Mesenchymal stem cell (in vitro differentiated cells and primary cell): Measurements from ENCODE around the gene DNAJC5.

Experiments
- DNase-seq: peaks from one replicate; pipeline ENCODE4 v3.0.0-alpha.2; 2013
- H2AFZ ChIP-seq: one replicate; pipeline ENCODE4 v1.6.1; 2013; ENCODE audit warnings: low read depth, mild to moderate bottlenecking, control low read depth, inconsistent platforms, low read length, moderate library complexity
- H2AK5ac ChIP-seq: 2 replicates; pipeline ENCODE4 v1.6.1; 2013; ENCODE audit warnings: low read length, moderate library complexity, mild to moderate bottlenecking, inconsistent platforms; ENCODE audit not compliant: severe bottlenecking
- H2BK120ac ChIP-seq: one replicate; pipeline ENCODE4 v1.6.1; 2013; ENCODE audit warnings: low read depth, mild to moderate bottlenecking, inconsistent platforms, low read length, moderate library complexity
- H2BK12ac ChIP-seq, 2 experiments: one replicate each; pipeline ENCODE4 v1.6.1; 2013; ENCODE audit warnings: inconsistent platforms in 2 of 2, low read length in 2 of 2, mild to moderate bottlenecking in 2 of 2, moderate library complexity in 2 of 2, control low read depth in 1 of 2
- H2BK15ac ChIP-seq: one replicate; pipeline ENCODE4 v1.6.1; 2013; ENCODE audit warnings: mild to moderate bottlenecking, low read depth, inconsistent platforms; ENCODE audit not compliant: poor library complexity, severe bottlenecking
- H2BK5ac ChIP-seq: 2 replicates; pipeline ENCODE4 v1.6.1; 2013; ENCODE audit warnings: low read depth, mild to moderate bottlenecking, low read length, control low read depth, inconsistent platforms; ENCODE audit not compliant: poor library complexity, severe bottlenecking
- H3K14ac ChIP-seq, 2 experiments: one replicate each; pipeline ENCODE4 v1.6.1; 2013; ENCODE audit warnings: inconsistent platforms in 2 of 2, low read length in 2 of 2, control low read depth in 1 of 2, mild to moderate bottlenecking in 1 of 2, moderate library complexity in 1 of 2
- H3K18ac ChIP-seq, 2 experiments: one replicate each; pipeline ENCODE4 v1.6.1; 2013; ENCODE audit warnings: inconsistent platforms in 2 of 2, low read length in 2 of 2, control low read depth in 1 of 2, low read depth in 1 of 2, mild to moderate bottlenecking in 1 of 2
- H3K23ac ChIP-seq, 2 experiments: one replicate each; pipeline ENCODE4 v1.6.1; 2013; ENCODE audit warnings: inconsistent platforms in 2 of 2, low read length in 2 of 2, mild to moderate bottlenecking in 2 of 2, moderate library complexity in 2 of 2, control low read depth in 1 of 2
- H3K27ac ChIP-seq: 2 replicates; pipeline ENCODE4 v1.5.1; 2013; ENCODE audit warnings: mild to moderate bottlenecking, moderate library complexity, low read length, control low read depth, inconsistent platforms; ENCODE audit not compliant: poor library complexity, severe bottlenecking
- H3K27me3 ChIP-seq, 2 experiments: 2 replicates each; pipeline versions ENCODE4 v1.6.1 to v1.7.0; 2013; ENCODE audit warnings: low read length in 2 of 2, mild to moderate bottlenecking in 2 of 2, moderate library complexity in 2 of 2, control low read depth in 1 of 2, inconsistent platforms in 1 of 2; ENCODE audit not compliant: control insufficient read depth in 1 of 2, insufficient read depth in 1 of 2
- H3K36me3 ChIP-seq, 2 experiments: 2 replicates each; pipeline versions ENCODE4 v1.6.1 to v1.7.0; 2013; ENCODE audit warnings: low read length in 2 of 2, control low read depth in 1 of 2, inconsistent platforms in 1 of 2, low read depth in 1 of 2, mild to moderate bottlenecking in 1 of 2; ENCODE audit not compliant: insufficient read depth in 2 of 2, control insufficient read depth in 1 of 2
- H3K4ac ChIP-seq, 2 experiments: one replicate each; pipeline ENCODE4 v1.6.1; 2013; ENCODE audit warnings: inconsistent platforms in 2 of 2, low read length in 2 of 2, mild to moderate bottlenecking in 2 of 2, moderate library complexity in 2 of 2, control low read depth in 1 of 2, low read depth in 1 of 2
- H3K4me1 ChIP-seq: 2 replicates; pipeline ENCODE4 v1.6.1; 2013; ENCODE audit warnings: low read depth, low read length, control low read depth; ENCODE audit not compliant: control insufficient read depth, insufficient read depth
- H3K4me2 ChIP-seq: 2 replicates; pipeline ENCODE4 v1.6.1; 2013; ENCODE audit warnings: low read length, mild to moderate bottlenecking, inconsistent platforms; ENCODE audit not compliant: poor library complexity, severe bottlenecking
- H3K4me3 ChIP-seq, 2 experiments: 2 replicates each; pipeline versions ENCODE4 v1.5.1 to v1.7.0; 2013; ENCODE audit warnings: low read length in 2 of 2, mild to moderate bottlenecking in 2 of 2, control low read depth in 1 of 2, low read depth in 1 of 2; ENCODE audit not compliant: insufficient read depth in 1 of 2
- H3K79me1 ChIP-seq: replicated peaks from 2 replicates; pipeline ENCODE4 v1.6.1; 2013; ENCODE audit warnings: mild to moderate bottlenecking, control low read depth, low read length, inconsistent platforms; ENCODE audit not compliant: poor library complexity, severe bottlenecking
- H3K9ac ChIP-seq: 2 replicates; pipeline ENCODE4 v1.7.0; 2013; ENCODE audit warnings: mild to moderate bottlenecking, low read length, moderate library complexity
- H3K9me3 ChIP-seq: 2 replicates; pipeline ENCODE4 v1.7.0; 2013; ENCODE audit warnings: mild to moderate bottlenecking, low read length; ENCODE audit not compliant: control insufficient read depth
- H4K8ac ChIP-seq: one replicate; pipeline ENCODE4 v1.6.1; 2013; ENCODE audit warnings: inconsistent platforms, mild to moderate bottlenecking, low read length, moderate library complexity
- H4K91ac ChIP-seq: one replicate; pipeline ENCODE4 v1.6.1; 2013; ENCODE audit warnings: mild to moderate bottlenecking, low read length, inconsistent platforms
- WGBS: methylation state at CpG from one replicate; pipeline ENCODE4 v1.1.7; 2013; ENCODE audit warnings: mixed read lengths; 5-methylcytosine and 5-hydroxymethylcytosine counted together

Gene DNAJC5

DNA sequence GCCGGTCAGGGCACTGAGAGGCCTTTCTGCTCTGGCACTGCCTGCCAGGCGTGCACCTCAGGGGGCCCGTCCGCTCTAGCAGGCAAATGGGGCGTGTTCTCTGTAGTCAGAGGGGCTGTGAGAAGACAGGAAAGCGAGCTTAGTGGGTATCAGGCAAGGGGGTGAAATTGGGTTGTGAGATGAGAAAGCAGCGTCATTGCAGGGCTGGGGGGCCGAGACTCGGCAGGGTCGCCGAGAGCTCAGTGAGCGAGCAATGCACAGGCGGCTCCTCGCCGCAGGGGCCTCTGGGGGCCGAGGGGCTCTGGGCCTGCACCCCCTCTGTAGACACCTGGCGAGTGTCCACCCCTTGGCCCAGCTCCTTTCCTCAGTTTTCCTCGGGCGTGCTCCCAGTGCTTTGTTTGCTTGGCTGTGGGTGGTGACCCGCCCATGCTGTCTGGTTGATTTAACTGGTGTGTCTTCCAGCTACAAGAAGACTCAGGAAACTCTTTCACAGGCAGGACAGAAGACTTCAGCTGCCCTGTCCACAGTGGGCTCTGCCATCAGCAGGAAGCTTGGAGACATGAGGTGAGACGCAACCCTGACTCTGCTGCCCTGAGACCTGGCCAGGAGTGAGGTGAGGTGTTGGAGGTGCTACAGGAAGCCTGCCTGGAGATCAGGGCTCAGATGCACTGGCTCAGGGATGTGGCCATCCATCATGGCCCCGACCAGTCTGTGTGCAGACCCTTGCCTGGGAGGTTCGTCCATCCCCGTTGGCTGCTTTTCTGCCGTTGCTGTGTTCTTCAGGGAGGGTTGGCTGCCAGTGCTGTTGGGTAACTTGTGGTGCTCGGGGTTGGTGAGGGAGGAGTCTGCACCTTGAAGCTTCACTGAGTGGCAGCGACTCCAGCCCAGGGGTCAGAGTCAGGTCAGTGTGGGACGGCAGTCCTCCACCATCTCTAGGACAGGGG lies 12.4 kb upstream of the DNAJC5 start:
- H4K8ac ChIP-seq, result no peak overlapping the region
- H3K9ac ChIP-seq, result no peak overlapping the region
- H3K14ac ChIP-seq, result no peak overlapping the region
- H2BK5ac ChIP-seq, result no peak overlapping the region
- no peak overlapping the region for H3K23ac ChIP-seq
- H4K91ac ChIP-seq, result no peak overlapping the region
- no peak overlapping the region for H3K4ac ChIP-seq
- no peaks in the 10 kb centered on the region for H3K27me3 ChIP-seq
- H3K4me2 ChIP-seq, result no peak overlapping the region
- 95% methylated on average over 28 of the region's 28 CpGs for WGBS
- no peak overlapping the region for H3K18ac ChIP-seq
- H3K79me1 ChIP-seq, result peaks cover 43% of the 10 kb centered on the region
- no peak for DNase-seq
- H3K36me3 ChIP-seq, result peaks cover 80 to 84% of the 10 kb centered on the region in 2 experiments
- H3K27ac ChIP-seq, result no peak overlapping the region
- H2BK15ac ChIP-seq, result no peak overlapping the region
- no peak overlapping the region for H2AFZ ChIP-seq
- H2BK120ac ChIP-seq, result no peak overlapping the region
- no peaks in the 10 kb centered on the region for H3K9me3 ChIP-seq
- no peak overlapping the region for H2AK5ac ChIP-seq
- no peak overlapping the region for H3K4me3 ChIP-seq
- H2BK12ac ChIP-seq, result no peak overlapping the region
- H3K4me1 ChIP-seq, result peaks cover 13% of the 10 kb centered on the region

DNA sequence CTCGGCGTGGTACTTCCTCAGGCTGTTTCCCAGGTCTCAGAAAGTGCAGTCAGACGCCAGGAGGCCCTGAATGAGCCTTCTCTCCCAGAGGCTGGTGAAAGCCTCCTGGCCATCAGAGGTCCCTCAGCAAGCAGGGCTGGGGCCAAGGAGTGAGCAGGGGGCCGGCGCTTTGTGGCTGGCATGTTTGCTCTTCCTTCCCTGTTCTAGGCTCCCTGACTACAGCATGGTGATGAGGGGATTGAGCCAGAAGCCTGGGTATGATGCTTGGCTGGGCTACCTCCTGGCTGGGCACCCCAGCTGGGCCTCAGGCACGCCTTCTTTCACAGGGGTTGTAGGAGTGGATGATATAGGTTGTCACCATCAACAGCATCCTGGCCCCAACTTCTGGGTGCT lies 11.7 kb upstream of the DNAJC5 start:
- Histone ChIP-seq H3K27ac (no peak overlapping the region), H3K9me3 (no peaks in the 10 kb centered on the region), H2AFZ (no peak overlapping the region), H3K4me3 (no peak overlapping the region), H3K14ac (no peak overlapping the region), H3K4ac (no peak overlapping the region), H2BK120ac (no peak overlapping the region), H3K23ac (no peak overlapping the region), H2BK5ac (no peak overlapping the region), H3K27me3 (no peaks in the 10 kb centered on the region), H3K9ac (no peak overlapping the region), H3K36me3 (peaks cover 80 to 84% of the 10 kb centered on the region in 2 experiments), H2BK12ac (no peak overlapping the region), H3K4me2 (no peak overlapping the region), H4K91ac (no peak overlapping the region), H3K4me1 (peaks cover 12% of the 10 kb centered on the region), H2BK15ac (no peak overlapping the region), H4K8ac (no peak overlapping the region), H2AK5ac (no peak overlapping the region), H3K79me1 (peaks cover 44% of the 10 kb centered on the region), H3K18ac (no peak overlapping the region)
- no peak for DNase-seq
- 97% methylated on average over 5 of the region's 6 CpGs for WGBS

DNA sequence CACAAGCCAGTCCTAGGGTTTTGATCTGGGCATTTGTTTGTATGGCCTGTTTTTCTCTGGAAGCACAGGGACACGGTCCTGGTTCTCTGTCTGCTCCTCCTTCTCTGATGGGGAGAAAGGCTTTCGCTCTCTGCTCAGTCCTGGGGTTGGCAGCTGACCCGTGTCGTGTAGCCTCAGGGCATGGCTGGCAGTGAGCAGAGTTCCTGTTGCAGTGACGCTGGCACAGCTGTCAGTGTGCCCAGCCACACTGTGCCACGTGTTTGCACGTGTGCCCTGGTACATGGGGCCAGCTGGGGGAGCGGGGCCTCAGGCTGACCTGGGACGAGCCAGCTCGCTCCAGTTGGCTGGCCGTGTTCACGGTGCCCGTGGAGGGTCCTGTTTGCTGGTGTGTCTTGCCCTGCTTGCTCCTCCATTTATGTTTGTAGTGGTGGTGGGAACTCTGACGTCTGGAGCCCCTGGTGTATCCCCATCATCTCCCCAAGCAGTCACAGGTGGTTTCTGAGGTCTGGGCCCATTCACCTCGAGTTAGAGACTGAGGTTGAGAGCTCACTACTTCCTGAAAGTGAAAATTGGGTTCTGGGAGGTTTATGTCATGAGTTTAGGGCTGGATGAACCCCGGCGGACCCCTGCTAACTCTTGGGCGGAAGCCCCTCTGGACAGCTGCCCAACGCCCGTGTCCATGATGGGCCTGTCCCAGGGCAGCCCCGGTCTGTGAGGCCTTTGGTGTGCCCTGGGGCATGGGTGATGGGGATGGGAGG lies 10.2 kb upstream of the DNAJC5 start:
- Histone ChIP-seq H3K36me3 (peaks cover 79 to 82% of the 10 kb centered on the region in 2 experiments), H2BK120ac (no peak overlapping the region), H3K4me2 (no peak overlapping the region), H4K91ac (no peak overlapping the region), H3K18ac (no peak overlapping the region), H3K27me3 (no peaks in the 10 kb centered on the region), H3K9me3 (no peaks in the 10 kb centered on the region), H3K14ac (no peak overlapping the region), H3K23ac (no peak overlapping the region), H3K4me3 (no peak overlapping the region), H2AFZ (no peak overlapping the region), H3K4ac (no peak overlapping the region), H3K9ac (no peak overlapping the region), H3K4me1 (peaks cover 4% of the 10 kb centered on the region), H2BK15ac (no peak overlapping the region), H3K27ac (no peak overlapping the region), H3K79me1 (peaks cover 45% of the 10 kb centered on the region), H2BK12ac (no peak overlapping the region), H2BK5ac (no peak overlapping the region), H2AK5ac (no peak overlapping the region), H4K8ac (no peak overlapping the region)
- 96% methylated on average over 21 of the region's 21 CpGs for WGBS
- DNase-seq, result no peak
